GM19099 (cell line): Measurements from ENCODE around the gene NECTIN2.

Source experiments
- POLR2A ChIP-seq: IDR thresholded peaks from 3 replicates; pipeline ENCODE4 v1.6.1; 2011; ENCODE audit warnings: low read depth; ENCODE audit not compliant: insufficient read length; ENCODE audit errors: extremely low read depth

The NECTIN2 gene

DNA sequence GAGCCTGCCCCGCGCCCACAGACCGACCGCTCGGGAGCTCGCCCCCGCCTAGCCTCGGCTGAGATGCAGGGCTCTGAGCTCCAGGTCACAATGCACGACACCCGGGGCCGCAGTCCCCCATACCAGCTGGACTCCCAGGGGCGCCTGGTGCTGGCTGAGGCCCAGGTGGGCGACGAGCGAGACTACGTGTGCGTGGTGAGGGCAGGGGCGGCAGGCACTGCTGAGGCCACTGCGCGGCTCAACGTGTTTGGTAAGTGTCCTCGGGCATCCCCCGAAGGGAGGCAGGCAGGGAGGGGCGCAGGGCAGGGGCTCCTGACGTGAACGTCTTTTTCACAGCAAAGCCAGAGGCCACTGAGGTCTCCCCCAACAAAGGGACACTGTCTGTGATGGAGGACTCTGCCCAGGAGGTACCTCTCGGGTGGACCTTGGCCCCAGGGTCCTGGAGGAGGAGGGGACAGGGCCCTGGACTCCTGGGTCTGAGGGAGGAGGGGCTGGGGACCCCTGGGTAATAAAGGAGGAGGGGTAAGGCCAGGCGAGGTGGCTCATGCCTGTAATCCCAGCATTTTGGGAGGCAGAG is 33.9 kb upstream of the NECTIN2 start:
- TF ChIP-seq POLR2A, result no peak

GRCh38 chr19:44813070-44813840 is 32.8 kb upstream of the NECTIN2 start:
- no peak for TF ChIP-seq POLR2A

DNA sequence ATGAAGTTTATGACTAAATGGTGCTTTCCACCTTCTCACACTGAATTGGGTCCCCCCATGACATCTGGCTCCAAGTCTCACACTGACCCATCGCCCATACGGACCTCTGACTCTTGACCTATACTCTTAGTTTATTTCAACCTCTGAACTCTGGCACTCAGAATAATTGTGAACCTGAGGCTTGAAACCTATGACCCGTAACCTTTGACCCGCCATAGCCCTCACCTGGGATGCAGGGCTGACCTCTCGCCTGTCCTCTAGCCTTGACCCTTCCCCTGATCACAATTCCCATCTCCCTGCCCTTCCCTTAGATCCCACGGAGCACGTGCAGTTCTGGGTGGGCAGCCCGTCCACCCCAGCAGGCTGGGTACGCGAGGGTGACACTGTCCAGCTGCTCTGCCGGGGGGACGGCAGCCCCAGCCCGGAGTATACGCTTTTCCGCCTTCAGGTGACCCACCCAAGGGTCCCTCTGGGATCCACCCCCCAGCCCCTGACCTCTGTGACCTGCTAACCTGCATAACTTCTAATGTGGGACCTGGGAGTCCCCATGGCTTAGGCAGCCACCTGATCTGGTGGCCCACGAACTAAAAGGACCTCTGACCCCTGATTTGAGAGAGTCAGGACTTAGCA is 32.1 kb upstream of the NECTIN2 start:
- no peak for TF ChIP-seq POLR2A

GRCh38 chr19:44814517-44814916 is 31.6 kb upstream of the NECTIN2 start:
- no peak for TF ChIP-seq POLR2A

DNA sequence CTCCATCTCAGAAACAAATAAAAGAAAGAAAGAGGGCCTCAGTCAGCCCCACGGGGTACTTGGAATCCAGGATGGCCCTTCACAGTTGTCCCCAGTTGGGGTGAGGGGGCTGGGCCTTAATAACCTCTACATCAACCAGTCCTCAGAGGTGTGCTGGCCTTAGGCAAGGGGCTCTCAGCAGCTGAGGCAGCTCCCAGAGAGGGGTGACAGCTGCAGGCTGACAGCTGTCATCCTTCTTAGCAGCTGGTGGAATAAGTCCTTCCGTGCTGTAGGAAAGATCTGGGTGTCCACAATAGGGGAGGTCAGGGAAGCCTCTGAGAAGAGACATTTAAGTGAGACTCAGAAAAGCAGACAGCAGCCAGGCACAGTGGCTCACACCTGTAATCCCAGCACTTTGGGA is 29.8 kb upstream of the NECTIN2 start:
- no peak for TF ChIP-seq POLR2A

DNA sequence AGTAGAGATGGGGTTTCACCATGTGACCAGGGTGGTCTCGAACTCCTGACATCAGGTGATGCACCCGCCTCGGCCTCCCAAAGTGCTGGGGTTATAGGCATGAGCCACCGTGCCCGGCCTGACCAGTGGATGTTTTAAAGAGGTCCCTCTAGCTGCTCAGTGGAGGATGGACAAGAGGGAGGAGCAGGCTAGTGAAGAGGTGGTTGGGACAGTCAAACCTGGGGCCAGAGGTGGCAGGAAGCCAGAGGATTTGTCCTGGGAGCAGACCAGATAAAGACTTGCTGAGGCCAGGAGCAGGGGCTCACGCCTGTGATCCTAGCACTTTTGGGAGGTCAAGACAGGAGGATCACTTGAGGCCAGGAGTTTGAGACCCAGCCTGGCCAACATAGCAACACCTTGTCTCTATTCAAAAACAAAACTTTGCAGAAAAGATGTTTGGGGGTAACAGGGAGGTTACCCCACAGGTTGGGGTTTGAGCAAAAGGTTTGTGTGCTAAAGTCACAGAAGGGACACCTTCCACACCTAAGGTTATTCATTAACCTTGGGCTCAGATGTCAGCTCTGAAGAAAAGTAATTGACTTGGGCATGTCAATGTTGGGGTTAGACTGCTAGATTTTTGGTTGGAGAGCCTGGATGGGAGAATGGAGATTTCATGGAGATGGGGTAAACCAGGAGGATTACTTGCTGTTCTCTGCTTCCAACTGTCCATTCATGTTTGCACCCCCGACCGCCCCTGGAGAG is 28.2 kb upstream of the NECTIN2 start:
- TF ChIP-seq POLR2A, result no peak

GRCh38 chr19:44818466-44819031 is 27.5 kb upstream of the NECTIN2 start:
- TF ChIP-seq POLR2A, result no peak

DNA sequence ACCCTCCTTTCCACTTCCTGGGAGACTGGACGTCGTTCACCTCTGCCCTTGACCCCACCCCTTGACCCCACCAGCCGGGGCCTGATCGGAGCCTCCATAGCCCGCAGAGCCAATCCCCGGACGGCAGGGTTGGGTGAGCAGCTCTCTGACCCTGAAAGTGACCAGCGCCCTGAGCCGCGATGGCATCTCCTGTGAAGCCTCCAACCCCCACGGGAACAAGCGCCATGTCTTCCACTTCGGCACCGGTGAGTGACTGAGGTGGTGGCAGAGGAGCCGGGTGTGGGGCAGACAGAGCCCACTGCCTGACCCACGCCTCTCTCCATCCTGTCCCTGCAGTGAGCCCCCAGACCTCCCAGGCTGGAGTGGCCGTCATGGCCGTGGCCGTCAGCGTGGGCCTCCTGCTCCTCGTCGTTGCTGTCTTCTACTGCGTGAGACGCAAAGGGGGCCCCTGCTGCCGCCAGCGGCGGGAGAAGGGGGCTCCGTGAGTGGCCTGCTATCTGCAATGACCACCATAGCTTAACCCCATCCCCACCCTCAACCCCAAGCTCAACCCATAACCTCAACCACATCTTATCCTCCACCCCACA is 26.8 kb upstream of the NECTIN2 start:
- no peak for TF ChIP-seq POLR2A

- TF ChIP-seq POLR2A, result no peak
Measured at GRCh38 chr19:44820648-44821609, 25.2 kb upstream of the NECTIN2 start.

DNA sequence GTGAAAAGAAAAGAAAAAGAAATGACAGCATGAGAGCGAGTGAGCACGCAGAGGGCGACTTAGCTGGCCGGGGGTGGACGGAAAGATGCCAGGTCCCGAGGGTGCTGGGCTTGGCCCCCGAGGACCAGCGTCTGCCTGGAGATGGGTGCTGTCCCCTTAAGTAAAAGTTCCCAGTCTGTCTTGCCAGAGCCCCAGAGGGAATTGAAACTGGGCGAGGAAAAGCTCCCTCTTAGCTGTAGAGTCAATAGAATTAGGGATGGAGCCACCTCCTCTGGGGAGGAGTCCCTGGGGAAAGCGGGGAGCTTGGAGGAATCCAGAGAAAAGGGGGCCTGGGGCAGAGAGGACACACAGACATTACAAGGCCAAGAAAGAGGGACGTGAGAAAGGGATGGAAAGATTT is 23.9 kb upstream of the NECTIN2 start:
- no peak for TF ChIP-seq POLR2A

DNA sequence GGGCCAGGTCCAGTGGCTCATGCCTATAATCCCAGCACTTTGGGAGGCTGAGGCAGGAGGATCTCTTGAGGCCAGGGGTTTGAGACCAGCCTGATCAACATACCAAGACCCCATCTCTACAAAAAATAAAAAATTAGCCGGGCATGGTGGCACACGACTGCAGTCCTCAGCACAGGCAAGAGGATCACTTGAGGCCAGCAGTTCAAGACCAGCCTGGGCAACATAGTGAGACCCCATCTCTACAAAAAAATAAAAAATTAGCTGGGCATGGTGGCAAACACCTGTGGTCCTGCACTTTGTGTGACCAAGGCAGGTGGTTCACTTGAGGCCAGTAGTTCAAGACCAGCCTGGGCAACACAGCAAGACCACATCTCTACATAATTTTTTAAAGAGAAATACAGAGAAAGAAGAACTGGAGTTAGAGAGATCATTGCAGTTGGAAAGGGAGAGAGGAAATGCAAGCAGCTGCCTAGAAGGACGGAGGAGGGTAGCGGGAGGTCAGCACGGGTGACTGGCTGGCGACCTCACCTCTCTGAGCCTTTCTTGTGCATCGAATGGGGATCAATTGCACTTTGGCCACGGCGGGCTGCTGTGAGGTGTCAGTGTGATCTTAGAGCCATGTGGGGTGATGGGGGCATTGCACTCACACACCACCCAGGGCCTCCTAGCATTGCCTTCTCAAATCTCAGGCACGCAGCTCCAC is 23.3 kb upstream of the NECTIN2 start:
- TF ChIP-seq POLR2A, result no peak

- TF ChIP-seq POLR2A, result no peak
Measured at GRCh38 chr19:44823373-44823698, 22.8 kb upstream of the NECTIN2 start.

GRCh38 chr19:44824761-44825160 is 21.3 kb upstream of the NECTIN2 start:
- no peak for TF ChIP-seq POLR2A
